HFFc6 (cell line): ENCODE results near the gene CDC42BPA. TPM values are rescaled to one million over a fixed set of nuclear protein-coding genes. Genes with fewer than 3 reads are reported as not detected.

Experiments used
- DNase-seq: peaks from one replicate; pipeline ENCODE4 v3.0.0-alpha.2; 2018
- H3K27ac Mint-ChIP-seq: 2 replicates; pipeline ENCODE4 v1.8.0; 2020; ENCODE audit warnings: mild to moderate bottlenecking, mixed read lengths
- H3K27me3 Mint-ChIP-seq: 2 replicates; pipeline ENCODE4 v1.8.0; 2021; ENCODE audit warnings: mild to moderate bottlenecking, moderate library complexity, mixed read lengths; ENCODE audit not compliant: insufficient read depth
- H3K36me3 Mint-ChIP-seq: 2 replicates; pipeline ENCODE4 v1.8.0; 2021; ENCODE audit warnings: low read depth, mixed read lengths
- H3K4me1 Mint-ChIP-seq: 2 replicates; pipeline ENCODE4 v1.8.0; 2020; ENCODE audit warnings: low read depth, mixed read lengths
- H3K4me3 Mint-ChIP-seq: 2 replicates; pipeline ENCODE4 v1.8.0; 2020; ENCODE audit warnings: mild to moderate bottlenecking, moderate library complexity, mixed read lengths
- H3K9me3 Mint-ChIP-seq: 2 replicates; pipeline ENCODE4 v1.8.0; 2020; ENCODE audit warnings: mild to moderate bottlenecking, mixed read lengths
- total RNA-seq, 6 experiments: library from RNA; stranded (reverse); fragmentation: NEBNext Ultra II Directional; extraction: Animal tissue kit (Norgen Biotek cat#: 25700); gene quantifications; 2 replicates in 1 of 6; 3 replicates in 5 of 6; pipeline ENCODE4 v1.2.3, GENCODE V29; 2021
- TF ChIP-seq, protein P1 (sequence below): fragments of 200-600 bp; sonication (generic); IDR thresholded peaks from 2 replicates; pipeline ENCODE4 v1.5.0; 2021; ENCODE audit warnings: antibody characterized with exemption, mild to moderate bottlenecking

The CDC42BPA gene
- total RNA-seq, 6 experiments from 2014 or later: 32.8 to 37.8 (median 35.8) TPM

- Mint-ChIP-seq H3K36me3 (peaks cover 5% of the 10 kb centered on the region), H3K9me3 (no peaks in the 10 kb centered on the region), H3K27ac (no peak overlapping the region), H3K27me3 (no peaks in the 10 kb centered on the region), H3K4me3 (no peak overlapping the region), H3K4me1 (peaks cover 16% of the 10 kb centered on the region)
- no peak for DNase-seq
- TF ChIP-seq, protein P1, sequence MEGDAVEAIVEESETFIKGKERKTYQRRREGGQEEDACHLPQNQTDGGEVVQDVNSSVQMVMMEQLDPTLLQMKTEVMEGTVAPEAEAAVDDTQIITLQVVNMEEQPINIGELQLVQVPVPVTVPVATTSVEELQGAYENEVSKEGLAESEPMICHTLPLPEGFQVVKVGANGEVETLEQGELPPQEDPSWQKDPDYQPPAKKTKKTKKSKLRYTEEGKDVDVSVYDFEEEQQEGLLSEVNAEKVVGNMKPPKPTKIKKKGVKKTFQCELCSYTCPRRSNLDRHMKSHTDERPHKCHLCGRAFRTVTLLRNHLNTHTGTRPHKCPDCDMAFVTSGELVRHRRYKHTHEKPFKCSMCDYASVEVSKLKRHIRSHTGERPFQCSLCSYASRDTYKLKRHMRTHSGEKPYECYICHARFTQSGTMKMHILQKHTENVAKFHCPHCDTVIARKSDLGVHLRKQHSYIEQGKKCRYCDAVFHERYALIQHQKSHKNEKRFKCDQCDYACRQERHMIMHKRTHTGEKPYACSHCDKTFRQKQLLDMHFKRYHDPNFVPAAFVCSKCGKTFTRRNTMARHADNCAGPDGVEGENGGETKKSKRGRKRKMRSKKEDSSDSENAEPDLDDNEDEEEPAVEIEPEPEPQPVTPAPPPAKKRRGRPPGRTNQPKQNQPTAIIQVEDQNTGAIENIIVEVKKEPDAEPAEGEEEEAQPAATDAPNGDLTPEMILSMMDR: no peak
Measured at GRCh38 chr1:227255086-227255732, 63.1 kb downstream of the CDC42BPA start.

DNA sequence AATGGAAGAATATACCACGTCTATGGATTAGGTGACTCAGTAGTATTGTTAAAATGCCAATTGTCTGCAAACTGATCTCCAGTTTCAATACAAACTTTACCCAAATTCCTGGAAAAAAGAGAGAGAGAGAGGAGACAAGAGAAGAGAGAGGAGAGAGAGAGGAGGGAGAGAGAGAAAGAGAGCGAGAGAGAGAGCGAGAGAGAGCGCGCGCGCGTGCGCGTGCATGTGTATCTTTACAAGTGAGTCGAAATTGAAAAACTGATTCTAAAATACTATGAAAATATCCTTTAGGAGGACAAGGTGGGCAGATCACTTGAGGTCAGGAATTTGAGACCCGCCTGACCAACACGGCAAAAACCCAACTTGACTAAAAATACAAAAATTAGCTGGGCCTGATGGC lies 65.2 kb downstream of the CDC42BPA start:
- no peak overlapping the region for H3K4me3 Mint-ChIP-seq
- TF ChIP-seq, protein P1: no peak
- H3K4me1 Mint-ChIP-seq: peaks cover 16% of the 10 kb centered on the region
- H3K27me3 Mint-ChIP-seq: no peaks in the 10 kb centered on the region
- DNase-seq: no peak
- H3K9me3 Mint-ChIP-seq: no peaks in the 10 kb centered on the region
- H3K36me3 Mint-ChIP-seq: peaks cover 12% of the 10 kb centered on the region
- H3K27ac Mint-ChIP-seq: no peak overlapping the region

DNA sequence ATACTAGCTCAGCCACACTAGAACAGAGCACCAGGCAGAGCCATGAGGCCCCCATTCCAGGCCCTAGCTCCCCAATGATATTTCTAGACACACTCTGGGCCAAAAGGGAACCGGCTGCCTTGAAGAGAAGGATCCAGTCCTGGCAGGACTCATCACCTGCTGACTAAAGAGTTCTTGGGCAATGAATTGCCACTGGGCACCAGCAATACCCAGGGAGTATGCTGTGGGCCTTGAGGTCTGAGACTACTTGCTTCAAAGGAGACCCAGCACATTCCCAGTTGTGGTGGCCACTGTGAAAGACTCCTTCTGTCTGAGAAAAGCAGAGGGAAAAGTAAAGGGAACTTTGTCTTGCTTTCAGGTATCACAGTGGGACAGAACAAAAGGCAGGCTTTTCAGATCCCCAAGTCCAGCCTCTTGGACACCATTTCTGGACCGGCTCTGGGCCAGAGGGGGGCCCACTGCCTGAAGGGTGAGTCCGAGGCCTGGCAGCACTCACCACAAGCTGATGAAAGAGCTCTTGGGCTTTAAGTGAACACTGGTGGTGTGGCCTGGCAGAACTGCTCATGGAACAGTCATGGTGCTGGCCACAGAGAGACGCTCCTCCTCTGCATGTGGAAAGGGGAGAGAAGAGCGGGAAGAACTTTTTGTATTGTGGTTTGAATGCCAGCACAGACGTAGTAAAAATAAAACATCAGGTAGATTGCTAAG lies 72.5 kb downstream of the CDC42BPA start:
- no peak overlapping the region for H3K27ac Mint-ChIP-seq
- H3K36me3 Mint-ChIP-seq: peaks cover 10% of the 10 kb centered on the region

GRCh38 chr1:227244339-227245118 lies 73.8 kb downstream of the CDC42BPA start:
- Mint-ChIP-seq H3K27me3 (no peaks in the 10 kb centered on the region; the same call in 1 of the 2 replicates), H3K27ac (no peak overlapping the region), H3K4me1 (peaks cover 29% of the 10 kb centered on the region), H3K9me3 (no peaks in the 10 kb centered on the region), H3K4me3 (no peak overlapping the region), H3K36me3 (peaks cover 8% of the 10 kb centered on the region)
- DNase-seq: no peak
- TF ChIP-seq, protein P1: no peak

More for the DNA sequence above, 72.5 kb downstream of the CDC42BPA start:
- H3K4me1 Mint-ChIP-seq: peaks cover 26% of the 10 kb centered on the region
- H3K9me3 Mint-ChIP-seq: no peaks in the 10 kb centered on the region
- no peak for DNase-seq
- TF ChIP-seq, protein P1: no peak
- no peak overlapping the region for H3K4me3 Mint-ChIP-seq
- H3K27me3 Mint-ChIP-seq: no peaks in the 10 kb centered on the region; the same call in 1 of the 2 replicates

DNA sequence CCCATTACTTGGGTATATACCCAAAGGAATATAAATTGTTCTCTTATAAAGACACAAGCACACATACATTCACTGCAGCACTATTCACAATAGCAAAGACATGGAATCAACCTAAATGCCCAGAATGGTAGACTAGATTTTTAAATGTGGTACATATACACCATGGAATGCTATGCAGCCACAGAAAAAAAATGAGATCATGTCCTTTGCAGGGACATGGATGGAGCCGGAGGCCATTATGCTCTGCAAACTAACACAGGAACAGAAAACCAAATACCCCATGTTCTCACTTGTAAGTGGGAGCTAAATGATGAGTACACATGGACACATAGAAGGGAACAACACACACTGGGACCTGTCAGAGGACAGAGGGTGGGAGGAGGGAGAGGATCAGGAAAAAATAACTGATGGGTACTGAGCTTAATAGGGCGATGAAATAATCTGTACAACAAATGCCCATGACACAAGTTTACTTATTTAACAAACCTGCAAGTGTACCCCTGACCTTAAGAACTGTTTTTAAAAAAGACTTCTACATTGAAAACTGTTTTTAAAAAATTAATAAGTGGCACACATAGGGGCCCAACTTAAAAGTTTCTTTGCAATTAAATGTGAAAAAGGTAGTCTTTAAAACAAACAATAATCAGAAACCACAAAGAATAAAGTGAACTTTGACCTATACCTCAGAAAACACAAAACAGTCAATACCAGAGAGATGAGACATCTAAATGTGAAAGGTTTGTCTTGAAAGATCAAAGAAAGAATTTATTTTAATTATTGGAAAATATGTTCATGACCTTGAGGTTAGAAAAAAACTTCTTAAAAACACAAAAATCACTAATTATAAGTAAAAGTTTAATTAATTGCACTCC lies 75.2 kb downstream of the CDC42BPA start:
- peaks cover 37% of the 10 kb centered on the region for H3K4me1 Mint-ChIP-seq
- no peak for DNase-seq
- TF ChIP-seq, protein P1: no peak
- H3K27ac Mint-ChIP-seq: no peak overlapping the region
- no peaks in the 10 kb centered on the region for H3K9me3 Mint-ChIP-seq
- H3K27me3 Mint-ChIP-seq: no peaks in the 10 kb centered on the region; the same call in 1 of the 2 replicates
- peaks cover 3% of the 10 kb centered on the region for H3K36me3 Mint-ChIP-seq
- no peak overlapping the region for H3K4me3 Mint-ChIP-seq
